Fibroblast of pulmonary artery (primary cell): ENCODE results near the gene MAOA.
"Not testable (repeated sequence)": the region's sequence is repeated elsewhere in the genome, so short reads cannot be mapped to it uniquely, and the experiment has no call there.

ENCODE experiments used
- DNase-seq: peaks from one replicate; pipeline ENCODE4 v3.0.0-alpha.2; 2010; ENCODE audit warnings: low read depth
- H3K4me3 ChIP-seq: replicated peaks from 2 replicates; pipeline ENCODE4 v1.5.1; 2011; ENCODE audit warnings: low read depth, mild to moderate bottlenecking, control low read depth, low read length, moderate library complexity
- CTCF ChIP-seq: IDR thresholded peaks from 2 replicates; pipeline ENCODE4 v1.5.1; 2011; ENCODE audit warnings: mild to moderate bottlenecking, control low read depth, low read length, inconsistent platforms; ENCODE audit errors: missing control alignments

MAOA gene

DNA sequence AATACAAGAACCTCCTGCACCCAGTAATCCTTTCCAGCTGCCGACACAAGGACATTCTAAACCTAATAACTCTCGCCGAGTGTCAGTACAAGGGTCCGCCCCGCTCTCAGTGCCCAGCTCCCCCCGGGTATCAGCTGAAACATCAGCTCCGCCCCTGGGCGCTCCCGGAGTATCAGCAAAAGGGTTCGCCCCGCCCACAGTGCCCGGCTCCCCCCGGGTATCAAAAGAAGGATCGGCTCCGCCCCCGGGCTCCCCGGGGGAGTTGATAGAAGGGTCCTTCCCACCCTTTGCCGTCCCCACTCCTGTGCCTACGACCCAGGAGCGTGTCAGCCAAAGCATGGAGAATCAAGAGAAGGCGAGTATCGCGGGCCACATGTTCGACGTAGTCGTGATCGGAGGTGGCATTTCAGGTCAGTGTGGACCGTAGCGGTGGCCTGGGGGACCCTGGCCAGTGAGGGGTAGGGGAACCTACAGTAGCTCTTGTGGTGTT is at the start of gene MAOA:
Gene MAOA, plus strand, starts transcription at position 295 of the 490 bp plus-strand sequence. Its CDS starts 43 bp downstream, at position 338.
- no peak for TF ChIP-seq CTCF
- peak; percentile 55 for DNase-seq
- peak within 1 kb of the TSS; percentile 75 for H3K4me3 ChIP-seq

- no peak overlapping the region for H3K4me3 ChIP-seq
- TF ChIP-seq CTCF = no peak
- DNase-seq = no peak
Measured at GRCh38 chrX:43612400-43612799, 43.7 kb upstream of the MAOA start.

GRCh38 chrX:43615660-43616059 is 40.4 kb upstream of the MAOA start:
- H3K4me3 ChIP-seq = no peak overlapping the region
- TF ChIP-seq CTCF = no peak
- no peak for DNase-seq

GRCh38 chrX:43618366-43619205 is 37.5 kb upstream of the MAOA start:
- H3K4me3 ChIP-seq = no peak overlapping the region
- no peak for DNase-seq
- no peak for TF ChIP-seq CTCF

- DNase-seq, H3K4me3 ChIP-seq: not testable (repeated sequence)
Measured at GRCh38 chrX:43619861-43620260, 36.2 kb upstream of the MAOA start.

GRCh38 chrX:43627147-43627546 is 29.0 kb upstream of the MAOA start:
- no peak for TF ChIP-seq CTCF
- no peak for DNase-seq
- H3K4me3 ChIP-seq = no peak overlapping the region

DNA sequence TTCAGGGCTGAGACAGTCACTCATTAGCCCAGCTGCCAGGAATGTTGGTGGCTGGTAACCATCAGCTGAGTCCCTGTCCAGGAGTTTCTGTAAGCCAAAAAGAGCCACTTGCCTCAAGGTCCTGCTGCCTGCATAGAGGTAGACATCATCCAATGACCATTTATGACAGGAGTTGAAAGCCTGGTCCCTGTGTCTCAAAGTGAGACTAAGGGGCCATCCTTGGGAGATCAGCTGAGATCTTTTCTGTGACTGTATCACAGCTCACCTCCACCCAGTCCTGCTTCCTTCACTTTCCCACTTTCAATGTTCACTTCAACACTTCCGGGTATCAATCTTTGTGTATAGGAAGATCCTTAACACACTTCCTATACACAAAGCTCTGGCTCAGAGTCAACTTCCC is 28.4 kb upstream of the MAOA start:
- TF ChIP-seq CTCF = no peak
- no peak overlapping the region for H3K4me3 ChIP-seq
- DNase-seq = no peak
